Heart left ventricle (tissue), 16 donors: ENCODE measurements around the gene CTSA. TPM values are rescaled to one million over a fixed set of nuclear protein-coding genes. Genes with fewer than 3 reads are reported as not detected.

Experiments
- ATAC-seq, 4 donors: fragments of 200-7000 bp; cut with Tn5 transposase; one replicate each; pipeline ENCODE4 v1.9.1; 2020 to 2022; ENCODE audit warnings: moderate library complexity in 4 of 4, mild to moderate bottlenecking in 3 of 4, moderate number of reproducible peaks in 1 of 4
- DNase-seq, 5 donors: peaks; one replicate each; pipeline ENCODE4 v3.0.0-alpha.2; 2020
- H3K27ac ChIP-seq, 12 donors: fragments of 200-600 bp; sonication (generic) in 4 of 12; one replicate each; pipeline versions ENCODE4 v1.5.0 to v1.8.0; 2016 to 2022; ENCODE audit warnings: mild to moderate bottlenecking in 2 of 12
- H3K27me3 ChIP-seq, 9 donors: fragments of 200-600 bp; sonication (generic) in 2 of 9; one replicate each; pipeline versions ENCODE4 v1.5.1 to v1.8.0; 2016 to 2022; ENCODE audit warnings: mild to moderate bottlenecking in 3 of 9
- H3K36me3 ChIP-seq, 9 donors: fragments of 200-600 bp; sonication (generic) in 2 of 9; one replicate each; pipeline versions ENCODE4 v1.5.0 to v1.8.0; 2018 to 2022; ENCODE audit warnings: mild to moderate bottlenecking in 2 of 9
- H3K4me1 ChIP-seq, 12 donors: fragments of 200-600 bp; sonication (generic) in 4 of 12; one replicate each; pipeline versions ENCODE4 v1.5.0 to v1.8.0; 2016 to 2022; ENCODE audit warnings: mild to moderate bottlenecking in 3 of 12
- H3K4me3 ChIP-seq, 12 donors: fragments of 200-600 bp; sonication (generic) in 4 of 12; one replicate each; pipeline versions ENCODE4 v1.5.0 to v1.8.0; 2017 to 2022; ENCODE audit warnings: mild to moderate bottlenecking in 9 of 12, moderate library complexity in 4 of 12
- H3K9me3 ChIP-seq, 12 donors: fragments of 200-600 bp; sonication (generic) in 4 of 12; one replicate each; pipeline versions ENCODE4 v1.5.0 to v1.8.0; 2016 to 2022; ENCODE audit warnings: mild to moderate bottlenecking in 1 of 12
- CTCF ChIP-seq, 12 donors: fragments of 200-600 bp; sonication (generic) in 4 of 12; IDR thresholded peaks; one replicate each; pipeline versions ENCODE4 v1.5.0 to v1.8.0; 2018 to 2022; ENCODE audit warnings: antibody characterized with exemption in 12 of 12, mild to moderate bottlenecking in 5 of 12
- POLR2A ChIP-seq, 2 donors: fragments of 450-650 bp; IDR thresholded peaks; one replicate each; pipeline ENCODE4 v1.6.1; 2017; ENCODE audit warnings: antibody characterized with exemption in 2 of 2, mild to moderate bottlenecking in 2 of 2, moderate library complexity in 2 of 2
- WGBS, 4 donors: extraction: QIAGEN DNeasy Blood & Tissue Kit in 2 of 4; methylation state at CpG; one replicate each; pipeline versions ENCODE4 v1.1.5 to v1.1.7; 2013 to 2018; 5-methylcytosine and 5-hydroxymethylcytosine counted together
- intact Hi-C, 10 donors: fragments of 100-400 bp; cut with DNase I; formaldehyde crosslinking; loops; one replicate each; pipeline versions ENCODE4 v1.11.1 to v1.14.2; 2022
- polyA plus RNA-seq, 2 donors: library from polyadenylated mRNA; stranded (reverse); fragments of 200-250 nt; gene quantifications; one replicate each; pipeline ENCODE4 v1.2.3, GENCODE V29; 2013
- total RNA-seq, 9 donors: library from RNA; depleted of rRNA in 2 of 9; stranded (reverse); fragments of >200 nt in 2 of 9; fragmentation: NEBNext Ultra II Directional in 3 of 9; extraction: Animal tissue kit (Norgen Biotek cat#: 25700) in 3 of 9; gene quantifications; one replicate each; pipeline versions ENCODE4 v1.1.0 to v1.2.4, GENCODE V29; 2016 to 2023
- donor health status: ischemic (EF 13 %, LVEDD 7.1; RV severe dilation, severe dysfunction).
- donor health status: healthy with polysubstance abuse.
- donor health status: DM: no; HTN: yes; CAD: no.
- donor health status: DM: no; HTN: no; CAD: no.
- donor health status: ischemic (EF 25% LVEDD 6.9; RV normal size, moderate dysfunction).
- donor health status: ischemic (EF 25% LVEDD 5.7; RV mildly dilated, moderate dysfunction).
- donor health status: healthy.
- donor health status: DM: yes; HTN: yes; CAD: no.
- donor health status: ischemic (EF 35%, LVEDD 5.7; RV mildly dilated, moderate dysfunction).
- donor health status: nonischemic (EF 11% LVEDD 7.7; RV severe dilation, severe dysfunction).
- donor health status: DM: yes; HTN: yes; CAD: no.
- donor health status: PGD.
- donor health status: ischemic (EF 29% LVEDD 5.4; RV normal size, mild dysfunction).
- donor health status: nonischemic (EF 23%, LVEDD 6.1; RV moderate dilation, normal function).

Gene CTSA
- total and polyA plus RNA-seq, 11 donors, result 62.5 to 214 (median 107) TPM

- no peak for ATAC-seq
Measured at GRCh38 chr20:45921337-45922189, 30.4 kb downstream of the CTSA start.

DNA sequence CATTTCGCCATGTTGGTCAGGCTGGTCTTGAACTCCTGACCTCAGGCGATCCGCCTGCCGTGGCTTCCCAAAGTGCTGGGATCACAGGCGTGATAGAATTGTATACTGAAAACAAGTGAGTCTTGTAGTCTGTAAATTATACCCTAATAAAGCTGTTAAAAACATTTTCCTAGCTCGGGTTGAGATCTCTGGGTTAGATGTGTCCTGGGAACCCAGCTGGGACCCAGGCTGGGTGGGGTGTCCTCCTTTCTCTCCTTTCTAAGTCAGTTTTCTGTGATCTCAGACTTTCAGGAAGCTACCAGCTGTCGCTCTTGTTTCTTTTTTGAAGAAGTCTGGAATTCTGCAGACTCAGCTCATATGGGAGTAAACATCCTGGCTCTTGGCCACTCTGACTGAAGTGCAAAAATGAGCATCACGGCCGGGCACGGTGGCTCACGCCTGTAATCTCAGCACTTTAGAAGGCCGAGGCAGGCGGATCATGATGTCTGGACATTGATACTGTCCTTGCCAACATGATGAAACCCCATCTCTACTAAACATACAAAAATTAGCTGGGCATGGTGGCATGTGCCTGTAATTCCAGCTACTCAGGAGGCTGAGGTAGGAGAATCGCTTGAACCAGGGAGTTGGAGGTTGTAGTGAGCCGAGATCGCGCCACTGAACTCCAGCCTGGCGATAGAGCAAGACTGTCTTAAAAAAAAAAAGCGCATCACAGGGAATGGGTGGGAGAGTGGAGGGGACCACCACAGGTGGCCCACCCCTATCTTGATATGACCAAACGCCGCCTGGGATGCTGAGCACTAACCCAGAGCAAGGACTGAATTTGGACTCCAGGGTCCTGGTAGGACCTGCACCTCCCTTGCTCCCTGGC lies 33.5 kb downstream of the CTSA start:
- intact Hi-C loops, result no loop called here
- H3K27ac ChIP-seq, result peak overlapping the region; percentile 56 to 92 (median 70)
- no peak for TF ChIP-seq CTCF (IDR thresholded peaks at IDR 0.05)
- TF ChIP-seq POLR2A (IDR thresholded peaks at IDR 0.05), result no peak
- DNase-seq (peak in 4 of 5 donors; percentile 46 to 73 (median 59)), ATAC-seq (peak; percentile 32 to 64 (median 60))
- H3K4me3 ChIP-seq, result peak overlapping the region in 6 of 12 donors; percentile 3 to 22 (median 14)
- no peaks in the 10 kb centered on the region for H3K9me3 ChIP-seq
- 51 to 56% (median 53%) methylated on average over 21 of the region's 21 CpGs for WGBS, 4 donors
- H3K36me3 ChIP-seq, result no peaks in the 10 kb centered on the region
- no peaks in the 10 kb centered on the region for H3K27me3 ChIP-seq
- H3K4me1 ChIP-seq, result peaks cover 3 to 61% (median 38%) of the 10 kb centered on the region in 12 donors

More at GRCh38 chr20:45921337-45922189, 30.4 kb downstream of the CTSA start:
- 88 to 91% (median 90%) methylated on average over 11 of the region's 11 CpGs for WGBS, 4 donors
- no peak for TF ChIP-seq POLR2A (IDR thresholded peaks at IDR 0.05)
- no peak for TF ChIP-seq CTCF (IDR thresholded peaks at IDR 0.05)
- Histone ChIP-seq H3K9me3 (no peaks in the 10 kb centered on the region), H3K27ac (peak overlapping the region in 7 of 12 donors; percentile 19 to 85 (median 57)), H3K36me3 (no peaks in the 10 kb centered on the region), H3K27me3 (no peaks in the 10 kb centered on the region), H3K4me1 (peaks cover 3 to 89% (median 43%) of the 10 kb centered on the region in 12 donors), H3K4me3 (no peak overlapping the region)
- intact Hi-C loops, result no loop called here
- no peak for DNase-seq

DNA sequence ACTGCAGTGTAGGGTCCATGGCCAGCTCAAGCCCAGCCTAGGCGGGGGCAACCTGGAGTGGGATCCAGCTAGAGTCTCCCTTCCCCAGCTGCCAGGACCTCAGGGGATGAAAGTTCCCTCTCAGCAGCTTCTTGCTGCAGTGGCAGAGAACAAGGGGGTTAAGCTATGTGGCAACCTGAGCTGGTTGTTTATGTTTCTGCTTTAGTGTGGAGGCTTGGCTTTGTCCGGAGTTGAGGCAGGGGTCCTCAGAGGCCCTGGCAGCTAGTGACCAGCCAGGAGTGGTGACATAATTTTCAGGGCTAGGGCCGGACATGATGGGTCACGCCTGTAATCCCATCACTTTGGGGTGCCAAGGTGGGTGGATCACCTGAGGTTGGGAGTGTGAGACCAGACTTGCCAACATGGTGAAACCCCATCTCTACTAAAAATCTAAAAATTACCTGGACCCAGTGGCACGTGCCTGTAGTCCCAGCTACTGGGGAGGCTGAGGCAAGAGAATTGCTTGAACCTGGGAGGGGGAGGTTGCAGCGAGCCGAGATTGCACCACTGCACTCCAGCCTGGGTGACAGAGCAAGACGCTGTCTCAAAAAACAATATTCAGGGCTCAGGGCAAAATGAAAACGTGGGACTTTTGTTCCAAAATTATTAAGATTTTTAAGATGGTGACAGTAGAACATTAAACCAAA lies 34.8 kb downstream of the CTSA start:
- no peaks in the 10 kb centered on the region for H3K36me3 ChIP-seq
- H3K4me3 ChIP-seq, result no peak overlapping the region
- DNase-seq, result no peak
- H3K27ac ChIP-seq, result peak overlapping the region in 2 of 12 donors; percentile 71 to 92
- H3K9me3 ChIP-seq, result no peaks in the 10 kb centered on the region
- H3K4me1 ChIP-seq, result peaks cover 3 to 48% (median 30%) of the 10 kb centered on the region in 12 donors
- TF ChIP-seq CTCF (IDR thresholded peaks at IDR 0.05), result no peak
- TF ChIP-seq POLR2A (IDR thresholded peaks at IDR 0.05), result no peak
- intact Hi-C loops, result no loop called here
- 68 to 79% (median 72%) methylated on average over 8 to 9 of the region's 9 CpGs for WGBS, 4 donors
- no peak for ATAC-seq
- no peaks in the 10 kb centered on the region for H3K27me3 ChIP-seq
